ENCODE results near the gene PTPRB.

The PTPRB gene

DNA sequence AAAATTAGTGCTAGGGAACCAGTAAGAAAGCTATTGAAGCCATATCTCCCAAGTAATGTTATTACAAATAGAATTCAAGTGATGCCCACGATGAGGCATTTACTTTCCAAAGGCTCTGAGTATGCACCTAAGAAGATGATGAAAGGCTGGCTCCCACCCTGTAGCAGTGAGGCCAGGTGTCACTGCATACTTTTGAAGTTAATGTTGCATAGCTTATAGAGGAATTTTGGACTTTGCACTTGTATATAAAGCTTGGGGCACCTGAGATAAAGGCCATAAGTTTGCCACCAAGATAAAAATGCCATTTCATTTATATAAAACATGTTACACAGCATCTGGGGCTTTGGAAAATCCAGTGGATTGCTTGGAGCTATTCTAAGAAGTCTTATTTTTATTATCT is 96.2 kb downstream of the PTPRB start:
- TF ChIP-seq, protein P1, sequence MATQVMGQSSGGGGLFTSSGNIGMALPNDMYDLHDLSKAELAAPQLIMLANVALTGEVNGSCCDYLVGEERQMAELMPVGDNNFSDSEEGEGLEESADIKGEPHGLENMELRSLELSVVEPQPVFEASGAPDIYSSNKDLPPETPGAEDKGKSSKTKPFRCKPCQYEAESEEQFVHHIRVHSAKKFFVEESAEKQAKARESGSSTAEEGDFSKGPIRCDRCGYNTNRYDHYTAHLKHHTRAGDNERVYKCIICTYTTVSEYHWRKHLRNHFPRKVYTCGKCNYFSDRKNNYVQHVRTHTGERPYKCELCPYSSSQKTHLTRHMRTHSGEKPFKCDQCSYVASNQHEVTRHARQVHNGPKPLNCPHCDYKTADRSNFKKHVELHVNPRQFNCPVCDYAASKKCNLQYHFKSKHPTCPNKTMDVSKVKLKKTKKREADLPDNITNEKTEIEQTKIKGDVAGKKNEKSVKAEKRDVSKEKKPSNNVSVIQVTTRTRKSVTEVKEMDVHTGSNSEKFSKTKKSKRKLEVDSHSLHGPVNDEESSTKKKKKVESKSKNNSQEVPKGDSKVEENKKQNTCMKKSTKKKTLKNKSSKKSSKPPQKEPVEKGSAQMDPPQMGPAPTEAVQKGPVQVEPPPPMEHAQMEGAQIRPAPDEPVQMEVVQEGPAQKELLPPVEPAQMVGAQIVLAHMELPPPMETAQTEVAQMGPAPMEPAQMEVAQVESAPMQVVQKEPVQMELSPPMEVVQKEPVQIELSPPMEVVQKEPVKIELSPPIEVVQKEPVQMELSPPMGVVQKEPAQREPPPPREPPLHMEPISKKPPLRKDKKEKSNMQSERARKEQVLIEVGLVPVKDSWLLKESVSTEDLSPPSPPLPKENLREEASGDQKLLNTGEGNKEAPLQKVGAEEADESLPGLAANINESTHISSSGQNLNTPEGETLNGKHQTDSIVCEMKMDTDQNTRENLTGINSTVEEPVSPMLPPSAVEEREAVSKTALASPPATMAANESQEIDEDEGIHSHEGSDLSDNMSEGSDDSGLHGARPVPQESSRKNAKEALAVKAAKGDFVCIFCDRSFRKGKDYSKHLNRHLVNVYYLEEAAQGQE (IDR thresholded peaks at IDR 0.05; ENCODE audit: insufficient read depth in 1 of 2, low read depth in 2 of 2, low read length in 2 of 2) = no peak
- TF ChIP-seq SIN3A (IDR thresholded peaks at IDR 0.05; ENCODE audit: borderline replicate concordance, insufficient read depth, low read length) (no peak), TAF1 (IDR thresholded peaks at IDR 0.05; ENCODE audit: borderline replicate concordance, insufficient read depth, low read length) (no peak), POLR2AphosphoS5 (IDR thresholded peaks at IDR 0.05; ENCODE audit: low read depth, low read length) (no peak), FOXP2 (optimal IDR thresholded peaks at IDR 0.05; ENCODE audit: borderline replicate concordance, extremely low read depth, extremely low read length, insufficient read depth) (no peak)

- TF ChIP-seq, protein P1 (IDR thresholded peaks at IDR 0.05; ENCODE audit: insufficient read depth in 1 of 2, low read depth in 2 of 2, low read length in 2 of 2) = no peak
- TF ChIP-seq FOXP2 (optimal IDR thresholded peaks at IDR 0.05; ENCODE audit: borderline replicate concordance, extremely low read depth, extremely low read length, insufficient read depth) (no peak), SIN3A (IDR thresholded peaks at IDR 0.05; ENCODE audit: borderline replicate concordance, insufficient read depth, low read length) (no peak), TAF1 (IDR thresholded peaks at IDR 0.05; ENCODE audit: borderline replicate concordance, insufficient read depth, low read length) (no peak), POLR2AphosphoS5 (IDR thresholded peaks at IDR 0.05; ENCODE audit: low read depth, low read length) (no peak)
These were observed 100.6 kb downstream of the PTPRB start for GRCh38 chr12:70536650-70537049.

DNA sequence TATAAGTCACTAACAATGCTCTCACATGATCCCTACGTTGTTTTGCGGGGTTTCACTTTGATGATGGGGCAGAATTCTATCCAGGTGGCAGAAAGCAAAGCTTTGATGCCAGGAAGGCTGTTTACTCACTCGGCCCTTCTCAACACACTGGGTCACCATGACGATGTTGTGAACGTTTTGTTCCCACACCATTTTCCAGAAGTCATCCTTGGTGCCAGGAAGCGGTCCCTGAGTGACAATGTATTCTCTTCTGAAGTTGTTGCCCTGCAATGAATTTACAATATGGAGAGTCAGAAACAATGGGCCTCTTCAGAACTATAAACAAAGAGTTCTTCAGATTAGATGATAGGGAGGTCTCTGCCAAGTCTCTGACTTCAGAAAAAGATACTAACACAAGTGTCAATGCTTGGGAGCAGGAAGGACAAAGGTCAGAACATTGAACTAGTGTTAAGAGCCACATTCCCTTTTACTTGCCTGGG is 101.3 kb downstream of the PTPRB start:
- TF ChIP-seq FOXP2 (optimal IDR thresholded peaks at IDR 0.05; ENCODE audit: borderline replicate concordance, extremely low read depth, extremely low read length, insufficient read depth) (no peak), POLR2AphosphoS5 (IDR thresholded peaks at IDR 0.05; ENCODE audit: low read depth, low read length) (no peak), TAF1 (IDR thresholded peaks at IDR 0.05; ENCODE audit: borderline replicate concordance, insufficient read depth, low read length) (no peak)
- TF ChIP-seq, protein P1 (IDR thresholded peaks at IDR 0.05; ENCODE audit: insufficient read depth in 1 of 2, low read depth in 2 of 2, low read length in 2 of 2) = no peak

DNA sequence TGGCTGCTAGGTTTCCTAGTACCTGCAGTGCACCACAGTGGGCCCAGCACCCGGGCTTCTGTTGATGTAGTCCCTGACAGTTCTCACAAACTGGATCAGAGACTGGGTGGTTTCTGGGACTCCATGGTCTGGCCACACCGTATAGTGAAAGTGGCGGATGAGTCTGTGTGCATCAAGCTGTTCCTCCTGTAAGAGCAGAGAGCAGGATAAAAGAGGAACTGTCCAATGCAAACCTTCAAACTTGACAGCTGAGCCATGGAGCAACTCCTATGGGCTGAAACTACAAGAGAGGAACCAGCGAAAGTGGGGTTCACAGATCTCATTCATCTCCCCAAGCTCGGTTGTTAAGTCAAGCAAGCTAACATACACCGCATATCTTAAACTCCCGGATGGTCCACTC is 102.8 kb downstream of the PTPRB start:
- no peak for TF ChIP-seq TAF1 (IDR thresholded peaks at IDR 0.05; ENCODE audit: borderline replicate concordance, insufficient read depth, low read length)
- TF ChIP-seq, protein P1 (IDR thresholded peaks at IDR 0.05; ENCODE audit: insufficient read depth in 1 of 2, low read depth in 2 of 2, low read length in 2 of 2) = peak in 1 of 2 experiments; percentile 56; a peak in 1 of 4 replicates

GRCh38 chr12:70529647-70530046 is 107.6 kb downstream of the PTPRB start:
- TF ChIP-seq POLR2AphosphoS5 (IDR thresholded peaks at IDR 0.05; ENCODE audit: low read depth, low read length) (no peak), SIN3A (IDR thresholded peaks at IDR 0.05; ENCODE audit: borderline replicate concordance, insufficient read depth, low read length) (no peak), FOXP2 (optimal IDR thresholded peaks at IDR 0.05; ENCODE audit: borderline replicate concordance, extremely low read depth, extremely low read length, insufficient read depth) (no peak)
- TF ChIP-seq, protein P1 (IDR thresholded peaks at IDR 0.05; ENCODE audit: insufficient read depth in 1 of 2, low read depth in 2 of 2, low read length in 2 of 2) = no peak

Data from PFSK-1 (cell line).